GM12878 (cell line): ENCODE results near the gene PSMC3IP. TPM values are rescaled to one million over a fixed set of nuclear protein-coding genes. Genes with fewer than 3 reads are reported as not detected.

Experiments used
- ATAC-seq: fragments of 200-7000 bp; cut with Tn5 transposase; 3 replicates; pipeline ENCODE4 v1.9.1; 2020; ENCODE audit warnings: mild to moderate bottlenecking, moderate library complexity
- BruUV-seq: library from RNA; stranded (reverse); fragments of 400-500 nt; replicated peaks from 2 replicates; lab custom pipeline; 2021; lab: Mats Ljungman, UMichigan
- CTCF ChIA-PET: fragments of 300-600 bp; sonication (Branson Sonifier 250); formaldehyde crosslinking; extraction: SDS; loops from one replicate; lab custom pipeline; 2021; ENCODE audit warnings: inconsistent platforms; lab: Yijun Ruan, JAX
- POLR2A ChIA-PET: fragments of 350-600 bp; formaldehyde crosslinking; extraction: SDS; loops from one replicate; lab custom pipeline; 2021; ENCODE audit warnings: inconsistent platforms; lab: Charles Lee
- RAD21 ChIA-PET: fragments of 300-600 bp; sonication (Branson Sonifier 250); formaldehyde crosslinking; loops from one replicate; lab custom pipeline; 2023; ENCODE audit warnings: antibody characterized with exemption; ENCODE audit not compliant: unreplicated experiment; lab: Charles Lee
- SMC1A ChIA-PET: fragments of 300-600 bp; sonication (Branson Sonifier 250); formaldehyde crosslinking; loops from one replicate; lab custom pipeline; 2023; ENCODE audit not compliant: unreplicated experiment, uncharacterized antibody; lab: Charles Lee
- DNase-seq: peaks from one replicate; pipeline ENCODE4 v3.0.0-alpha.2; 2011; ENCODE audit warnings: low read depth, low spot score
- FAIRE-seq: peaks from 3 replicates; lab custom pipeline; 2011; peaks lifted over from hg19 to GRCh38; lab: Jason Lieb, UNC
- H2AFZ ChIP-seq: 2 replicates; pipeline ENCODE4 v1.6.0; 2011; ENCODE audit warnings: low read depth, low read length, control low read depth; ENCODE audit not compliant: control insufficient read depth
- H3K27ac ChIP-seq: 2 replicates; pipeline ENCODE4 v1.5.1; 2011; ENCODE audit warnings: control low read depth; ENCODE audit not compliant: control insufficient read depth, insufficient read depth
- H3K27me3 ChIP-seq, 2 experiments: replicated peaks in 1 of 2; 2 replicates each; pipeline versions ENCODE4 v1.6.0 to v1.6.1; 2011; ENCODE audit warnings: low read length in 1 of 2; ENCODE audit not compliant: control insufficient read depth in 2 of 2, insufficient read depth in 2 of 2
- H3K36me3 ChIP-seq, 2 experiments: 2 replicates each; pipeline ENCODE4 v1.5.1; 2011; ENCODE audit warnings: low read length in 1 of 2; ENCODE audit not compliant: control insufficient read depth in 2 of 2, insufficient read depth in 2 of 2
- H3K4me1 ChIP-seq: 2 replicates; pipeline ENCODE4 v1.6.1; 2011; ENCODE audit warnings: mild to moderate bottlenecking, low read length, moderate library complexity, mixed read lengths; ENCODE audit not compliant: control insufficient read depth, insufficient read depth
- H3K4me2 ChIP-seq: 2 replicates; pipeline ENCODE4 v1.6.0; 2011; ENCODE audit warnings: control low read depth; ENCODE audit not compliant: control insufficient read depth, insufficient read depth
- H3K4me3 ChIP-seq: fragments of 200-600 bp; sonication (generic); 2 replicates; pipeline ENCODE4 v1.5.1; 2016
- H3K79me2 ChIP-seq: 2 replicates; pipeline ENCODE4 v1.6.0; 2011; ENCODE audit warnings: low read length; ENCODE audit not compliant: control insufficient read depth, insufficient read depth
- H3K9ac ChIP-seq: 2 replicates; pipeline ENCODE4 v1.8.0; 2011; ENCODE audit warnings: low read length, control low read depth, mixed read lengths; ENCODE audit not compliant: control insufficient read depth, insufficient read depth
- H3K9me3 ChIP-seq: replicated peaks from 3 replicates; pipeline ENCODE4 v1.5.1; 2011; ENCODE audit warnings: mild to moderate bottlenecking, low read length; ENCODE audit not compliant: control insufficient read depth, insufficient read depth
- H4K20me1 ChIP-seq: 2 replicates; pipeline ENCODE4 v1.6.0; 2011; ENCODE audit not compliant: control insufficient read depth, insufficient read depth
- E2F4 ChIP-seq: IDR thresholded peaks from 2 replicates; pipeline ENCODE4 v1.6.1; 2012; ENCODE audit warnings: low read depth, low read length, improper control_type of control experiment
- IKZF2 ChIP-seq, 2 experiments: fragments of 450-650 bp; IDR thresholded peaks; 2 replicates each; pipeline ENCODE4 v1.6.1; 2017; ENCODE audit warnings: mild to moderate bottlenecking in 2 of 2, moderate library complexity in 2 of 2
- MEF2B ChIP-seq: fragments of 450-650 bp; IDR thresholded peaks from 2 replicates; pipeline ENCODE4 v1.6.1; 2018; ENCODE audit warnings: mild to moderate bottlenecking, moderate library complexity; ENCODE audit not compliant: partially characterized antibody, poor library complexity, severe bottlenecking
- TCF7 ChIP-seq: IDR thresholded peaks from 2 replicates; pipeline ENCODE4 v1.6.1; 2014; ENCODE audit warnings: antibody characterized with exemption, borderline replicate concordance
- WGBS: methylation state at CpG from one replicate; pipeline ENCODE4 v1.1.6; 2016; ENCODE audit warnings: low lambda C conversion rate; ENCODE audit not compliant: insufficient replicate concordance, insufficient coverage; ENCODE audit errors: missing lambda C conversion rate; 5-methylcytosine and 5-hydroxymethylcytosine counted together
- in situ Hi-C: fragments of 300-500 bp; cut with MboI; formaldehyde crosslinking; loops from 9 replicates; pipeline ENCODE4 v1.14.3; 2018; ENCODE audit warnings: mixed read lengths
- intact Hi-C: fragments of 100-400 bp; cut with micrococcal nuclease; formaldehyde crosslinking; loops from one replicate; pipeline ENCODE4 v1.14.2; 2022; ENCODE audit not compliant: unreplicated experiment
- polyA plus RNA-seq, 11 experiments: library from polyadenylated mRNA; depleted of rRNA in 4 of 11; unstranded in 6 of 11; stranded (reverse) in 5 of 11; fragments of >200 nt; fragmentation: Nextera tagmentation in 4 of 11; fragmentation: Illumina TruSeq in 1 of 11; extraction: Ambion mirVana in 4 of 11; extraction: Trizol in 1 of 11; gene quantifications; 1 replicate in 1 of 11; 2 replicates in 10 of 11; pipeline versions ENCODE4 v1.2.1 to v1.2.3, GENCODE V29; 2011 to 2016; ENCODE audit warnings: inconsistent platforms in 2 of 11, missing spikeins in 2 of 11, low read depth in 1 of 11
- total RNA-seq, 4 experiments: library from RNA; depleted of rRNA in 3 of 4; stranded (reverse); fragments of >200 nt in 3 of 4; fragmentation: Illumina TruSeq in 1 of 4; extraction: Trizol in 1 of 4; gene quantifications; 2 replicates each; pipeline versions ENCODE4 v1.2.1 to v1.2.3, GENCODE V29; 2013 to 2021

PSMC3IP gene
- total and polyA plus RNA-seq, 10 of the 15 experiments (the other 5 are each of a cell fraction or from before 2014, with no cell fraction given), result 6.8 to 34.5 (median 17.7) TPM

GRCh38 chr17:42584880-42585279 is 7.4 kb upstream of the PSMC3IP start (continued):
- TF ChIP-seq MEF2B, result no peak

DNA sequence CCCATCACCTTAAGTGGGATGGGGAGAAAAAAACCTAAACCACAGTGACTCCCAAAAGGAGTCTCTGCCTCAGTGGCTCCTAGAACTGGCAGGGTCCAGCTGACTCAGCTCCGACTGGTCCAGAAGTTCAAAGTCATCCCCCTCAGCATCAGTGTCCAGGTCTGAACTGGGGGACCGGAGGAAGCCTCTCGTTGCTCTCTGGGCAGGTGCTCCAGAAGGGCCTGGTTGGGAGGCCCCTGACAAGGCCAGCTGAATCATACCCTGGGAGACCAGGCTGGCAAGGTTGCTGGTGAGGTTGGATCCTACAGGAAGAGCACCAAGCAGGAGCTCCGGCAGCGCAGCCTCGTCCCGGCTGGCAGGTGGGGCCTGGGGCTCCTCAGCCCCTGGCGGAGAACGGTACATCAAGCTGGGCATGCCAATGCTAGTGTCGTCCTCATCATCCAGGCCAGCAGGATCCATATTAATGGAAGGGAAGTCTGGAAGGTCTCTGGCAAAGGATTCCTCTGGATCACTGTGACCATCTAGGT is 4.3 kb upstream of the PSMC3IP start:
- TF ChIP-seq E2F4, result no peak
- no peak for TF ChIP-seq IKZF2 (IDR thresholded peaks at IDR 0.05)
- no peak for TF ChIP-seq TCF7
- H3K4me1 ChIP-seq, result peaks cover 35% of the 10 kb centered on the region
- H3K9me3 ChIP-seq, result no peaks in the 10 kb centered on the region
- DNase-seq (no peak), FAIRE-seq (no peak), ATAC-seq (no peak)
- intact Hi-C loops (no loop called here), in situ Hi-C loops (no loop called here)
- peaks cover 30 to 41% of the 10 kb centered on the region in 2 experiments for H3K36me3 ChIP-seq
- no peaks in the 10 kb centered on the region for H4K20me1 ChIP-seq
- peaks cover 19% of the 10 kb centered on the region for H3K79me2 ChIP-seq
- H3K27me3 ChIP-seq, result no peaks in the 10 kb centered on the region
- ChIA-PET CTCF (interaction anchor here (0.7 to 9.8 kb wide), 5 partner anchors 37 to 182 kb away, joined by 3 to 239 read pairs (median 3); partner anchors contain the start of genes CCR10 and PLEKHH3), POLR2A (interaction anchor here (6.5 kb wide), 1 partner anchor 97 kb away, joined by 120 read pairs; the partner anchor contains the start of gene PLEKHH3), SMC1A (interaction anchor here (7.1 kb wide), 1 partner anchor 25 kb away, joined by 69 read pairs; the partner anchor contains the start of genes RETREG3 and TUBG1), RAD21 (interaction anchor here (0.8 to 4.6 kb wide), 3 partner anchors 36 to 179 kb away, joined by 3 to 55 read pairs (median 3); no protein-coding TSS in a partner anchor)
- no peak overlapping the region for H3K4me3 ChIP-seq
- no peak overlapping the region for H3K27ac ChIP-seq
- 97% methylated on average over 10 of the region's 10 CpGs for WGBS
- no peak overlapping the region for H3K9ac ChIP-seq
- no peak overlapping the region for H2AFZ ChIP-seq
- BruUV-seq, result no TSS peak
- H3K4me2 ChIP-seq, result no peak overlapping the region
